HCT116 (cell line): Measurements from ENCODE around the gene FNDC1. TPM values are rescaled to one million over a fixed set of nuclear protein-coding genes. Genes with fewer than 3 reads are reported as not detected.

Experiments
- ATAC-seq: fragments of 200-7000 bp; cut with Tn5 transposase; 2 replicates; pipeline ENCODE4 v1.9.1; 2020; ENCODE audit warnings: mild to moderate bottlenecking, moderate library complexity
- BruUV-seq: library from RNA; stranded (reverse); fragments of 400-500 nt; replicated peaks from 2 replicates; lab custom pipeline; 2021; lab: Mats Ljungman, UMichigan
- CTCF ChIA-PET: fragments of 300-600 bp; sonication (Branson Sonifier 250); formaldehyde crosslinking; loops from one replicate; lab custom pipeline; 2021; ENCODE audit warnings: antibody characterized with exemption; lab: Charles Lee
- POLR2A ChIA-PET: fragments of 300-600, 350-600 bp; sonication (Branson Sonifier 250); formaldehyde crosslinking; loops from one replicate; lab custom pipeline; 2021; ENCODE audit warnings: antibody characterized with exemption; lab: Charles Lee
- RAD21 ChIA-PET, 2 experiments: fragments of 300-600 bp; sonication (Branson Sonifier 250); formaldehyde crosslinking; loops; one replicate each; lab custom pipeline; 2023; ENCODE audit warnings: low total read pairs in 2 of 2; ENCODE audit not compliant: uncharacterized antibody in 2 of 2, unreplicated experiment in 2 of 2, low non-redundant PET in 1 of 2; lab: Charles Lee
- DNase-seq: peaks from one replicate; pipeline ENCODE4 v3.0.0-alpha.2; 2010; ENCODE audit warnings: low read depth, low spot score
- H2AFZ ChIP-seq: fragments of 200-600 bp; shearing (Covaris generic), sonication (generic); 2 replicates; pipeline ENCODE4 v1.6.1; 2017; ENCODE audit warnings: low read depth, mixed run types, mixed read lengths, antibody characterized with exemption, low read length; ENCODE audit not compliant: poor library complexity, severe bottlenecking
- H3K27ac ChIP-seq: 2 replicates; pipeline ENCODE4 v1.5.1; 2012; ENCODE audit warnings: low read depth, low read length
- H3K27me3 ChIP-seq: fragments of 200-600 bp; sonication (generic); 2 replicates; pipeline ENCODE4 v1.6.1; 2016; ENCODE audit warnings: mixed run types, low read length, mixed read lengths; ENCODE audit not compliant: insufficient read depth
- H3K36me3 ChIP-seq, 2 experiments: fragments of 200-500 bp in 1 of 2; fragments of 200-600 bp in 1 of 2; sonication (Bioruptor generic) in 1 of 2; sonication (generic) in 1 of 2; 2 replicates each; pipeline versions ENCODE4 v1.5.1 to v1.6.1; 2014 to 2016; ENCODE audit warnings: low read length in 2 of 2, inconsistent platforms in 1 of 2, mixed read lengths in 1 of 2, mixed run types in 1 of 2; ENCODE audit not compliant: insufficient read depth in 2 of 2, control insufficient read depth in 1 of 2
- H3K4me1 ChIP-seq, 2 experiments: fragments of 200-600 bp in 1 of 2; sonication (generic) in 1 of 2; 2 replicates each; pipeline versions ENCODE4 v1.5.1 to v1.6.1; 2012 to 2017; ENCODE audit warnings: low read length in 2 of 2, inconsistent platforms in 1 of 2, mild to moderate bottlenecking in 1 of 2, mixed read lengths in 1 of 2, mixed run types in 1 of 2, moderate library complexity in 1 of 2; ENCODE audit not compliant: insufficient read depth in 2 of 2, control insufficient read depth in 1 of 2
- H3K4me2 ChIP-seq: fragments of 200-600 bp; sonication (generic); 2 replicates; pipeline ENCODE4 v1.6.1; 2017; ENCODE audit warnings: mixed run types, low read length, mixed read lengths
- H3K4me3 ChIP-seq, 2 experiments: fragments of 200-600 bp in 1 of 2; sonication (generic) in 1 of 2; replicated peaks in 1 of 2; 2 replicates each; pipeline ENCODE4 v1.5.1; 2011 to 2016; ENCODE audit warnings: low read length in 2 of 2, control low read depth in 1 of 2, low read depth in 1 of 2, mild to moderate bottlenecking in 1 of 2, mixed read lengths in 1 of 2, mixed run types in 1 of 2
- H3K79me2 ChIP-seq: fragments of 200-600 bp; sonication (generic); 2 replicates; pipeline ENCODE4 v1.6.1; 2017; ENCODE audit warnings: mild to moderate bottlenecking, mixed run types, low read length, moderate library complexity, mixed read lengths; ENCODE audit not compliant: insufficient read depth
- H3K9ac ChIP-seq: fragments of 200-600 bp; sonication (generic); 2 replicates; pipeline ENCODE4 v1.6.1; 2016; ENCODE audit warnings: low read length, mixed read lengths
- H3K9me2 ChIP-seq: fragments of 200-600 bp; sonication (generic), shearing (Covaris generic); 2 replicates; pipeline ENCODE4 v1.6.1; 2017; ENCODE audit warnings: mixed run types, mild to moderate bottlenecking, moderate library complexity; ENCODE audit not compliant: insufficient read depth
- H3K9me3 ChIP-seq, 2 experiments: fragments of 200-500 bp in 1 of 2; fragments of 200-600 bp in 1 of 2; sonication (Bioruptor generic) in 1 of 2; sonication (generic) in 1 of 2; 2 replicates each; pipeline ENCODE4 v1.6.1; 2014 to 2017; ENCODE audit warnings: low read length in 2 of 2, mixed read lengths in 2 of 2, inconsistent platforms in 1 of 2, low read depth in 1 of 2, mild to moderate bottlenecking in 1 of 2, mixed run types in 1 of 2, moderate library complexity in 1 of 2; ENCODE audit not compliant: control insufficient read depth in 1 of 2, insufficient read depth in 1 of 2
- H4K20me1 ChIP-seq: fragments of 200-600 bp; sonication (generic), shearing (Covaris generic); 2 replicates; pipeline ENCODE4 v1.6.1; 2017; ENCODE audit warnings: mixed run types, mild to moderate bottlenecking, moderate library complexity; ENCODE audit not compliant: insufficient read depth
- FOSL1 ChIP-seq: IDR thresholded peaks from 2 replicates; pipeline ENCODE4 v1.6.1; 2012; ENCODE audit warnings: low read depth
- SRF ChIP-seq: IDR thresholded peaks from 2 replicates; pipeline ENCODE4 v1.6.1; 2012; ENCODE audit warnings: low read depth
- TCF7L2 ChIP-seq: IDR thresholded peaks from 2 replicates; pipeline ENCODE4 v1.7.0; 2011; ENCODE audit warnings: borderline replicate concordance, inconsistent platforms; ENCODE audit not compliant: insufficient read depth, insufficient read length; ENCODE audit errors: extremely low read depth
- ZNF274 ChIP-seq: fragments of 200-500 bp; sonication (Bioruptor generic); IDR thresholded peaks from 2 replicates; pipeline ENCODE4 v1.6.1; 2014; ENCODE audit warnings: mild to moderate bottlenecking, low read depth, low read length, inconsistent platforms
- intact Hi-C: fragments of 100-400 bp; cut with micrococcal nuclease; formaldehyde crosslinking; loops from 2 replicates; pipeline ENCODE4 v1.10.0; 2022
- total RNA-seq: library from RNA; stranded (reverse); gene quantifications from one replicate; pipeline ENCODE4 v1.2.1, GENCODE V29; 2021; ENCODE audit not compliant: unreplicated experiment
- TF ChIP-seq, protein P1 (sequence below): IDR thresholded peaks from 2 replicates; pipeline ENCODE4 v1.6.1; 2011; ENCODE audit warnings: mild to moderate bottlenecking, low read length, moderate library complexity; ENCODE audit not compliant: insufficient replicate concordance; ENCODE audit errors: extremely low read depth
- TF ChIP-seq, protein P2 (sequence below), 3 experiments: fragments of 200-600 bp in 1 of 3; sonication (generic) in 1 of 3; IDR thresholded peaks in 2 of 3; conservative IDR thresholded peaks in 1 of 3; 2 replicates each; pipeline ENCODE4 v1.5.1; 2012 to 2017; ENCODE audit warnings: low read depth in 2 of 3, low read length in 2 of 3, antibody characterized with exemption in 1 of 3, borderline replicate concordance in 1 of 3, control low read depth in 1 of 3, mild to moderate bottlenecking in 1 of 3, mixed read lengths in 1 of 3, mixed run types in 1 of 3, moderate library complexity in 1 of 3; ENCODE audit not compliant: insufficient read depth in 1 of 3

FNDC1 gene
- total RNA-seq, 1 experiment from 2014 or later: 0.07 TPM

DNA sequence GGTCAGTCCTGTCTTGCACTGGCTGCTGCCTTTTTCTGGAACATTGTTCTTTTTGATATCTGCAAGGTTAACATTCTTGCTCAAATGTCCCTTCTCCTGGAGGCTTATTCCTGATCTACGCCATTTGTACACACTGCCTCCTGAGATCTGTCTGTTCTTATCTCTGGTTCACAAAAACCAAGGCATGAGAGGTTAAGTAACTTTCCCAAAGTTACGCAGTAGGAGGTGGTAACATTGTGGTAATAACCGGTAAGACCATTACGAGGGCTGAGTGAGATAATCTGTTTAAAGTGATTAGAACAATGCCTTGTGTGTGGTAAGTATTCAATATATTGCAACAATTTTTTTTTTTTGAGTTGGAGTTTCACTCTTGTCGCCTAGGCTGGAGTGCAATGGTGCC is 132.1 kb downstream of the FNDC1 start:
- Histone ChIP-seq H3K4me1 (no peaks in the 10 kb centered on the region), H3K9me2 (no peaks in the 10 kb centered on the region), H3K9me3 (no peaks in the 10 kb centered on the region), H3K4me2 (no peak overlapping the region), H3K9ac (no peak overlapping the region), H3K79me2 (no peaks in the 10 kb centered on the region), H4K20me1 (no peaks in the 10 kb centered on the region)
- no peak for ATAC-seq
- POLR2A ChIA-PET: no interaction called here
- BruUV-seq: no TSS peak
- no peak for TF ChIP-seq FOSL1
- TF ChIP-seq, protein P1, sequence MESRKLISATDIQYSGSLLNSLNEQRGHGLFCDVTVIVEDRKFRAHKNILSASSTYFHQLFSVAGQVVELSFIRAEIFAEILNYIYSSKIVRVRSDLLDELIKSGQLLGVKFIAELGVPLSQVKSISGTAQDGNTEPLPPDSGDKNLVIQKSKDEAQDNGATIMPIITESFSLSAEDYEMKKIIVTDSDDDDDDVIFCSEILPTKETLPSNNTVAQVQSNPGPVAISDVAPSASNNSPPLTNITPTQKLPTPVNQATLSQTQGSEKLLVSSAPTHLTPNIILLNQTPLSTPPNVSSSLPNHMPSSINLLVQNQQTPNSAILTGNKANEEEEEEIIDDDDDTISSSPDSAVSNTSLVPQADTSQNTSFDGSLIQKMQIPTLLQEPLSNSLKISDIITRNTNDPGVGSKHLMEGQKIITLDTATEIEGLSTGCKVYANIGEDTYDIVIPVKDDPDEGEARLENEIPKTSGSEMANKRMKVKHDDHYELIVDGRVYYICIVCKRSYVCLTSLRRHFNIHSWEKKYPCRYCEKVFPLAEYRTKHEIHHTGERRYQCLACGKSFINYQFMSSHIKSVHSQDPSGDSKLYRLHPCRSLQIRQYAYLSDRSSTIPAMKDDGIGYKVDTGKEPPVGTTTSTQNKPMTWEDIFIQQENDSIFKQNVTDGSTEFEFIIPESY: no peak
- no peak for TF ChIP-seq SRF
- TF ChIP-seq, protein P2, sequence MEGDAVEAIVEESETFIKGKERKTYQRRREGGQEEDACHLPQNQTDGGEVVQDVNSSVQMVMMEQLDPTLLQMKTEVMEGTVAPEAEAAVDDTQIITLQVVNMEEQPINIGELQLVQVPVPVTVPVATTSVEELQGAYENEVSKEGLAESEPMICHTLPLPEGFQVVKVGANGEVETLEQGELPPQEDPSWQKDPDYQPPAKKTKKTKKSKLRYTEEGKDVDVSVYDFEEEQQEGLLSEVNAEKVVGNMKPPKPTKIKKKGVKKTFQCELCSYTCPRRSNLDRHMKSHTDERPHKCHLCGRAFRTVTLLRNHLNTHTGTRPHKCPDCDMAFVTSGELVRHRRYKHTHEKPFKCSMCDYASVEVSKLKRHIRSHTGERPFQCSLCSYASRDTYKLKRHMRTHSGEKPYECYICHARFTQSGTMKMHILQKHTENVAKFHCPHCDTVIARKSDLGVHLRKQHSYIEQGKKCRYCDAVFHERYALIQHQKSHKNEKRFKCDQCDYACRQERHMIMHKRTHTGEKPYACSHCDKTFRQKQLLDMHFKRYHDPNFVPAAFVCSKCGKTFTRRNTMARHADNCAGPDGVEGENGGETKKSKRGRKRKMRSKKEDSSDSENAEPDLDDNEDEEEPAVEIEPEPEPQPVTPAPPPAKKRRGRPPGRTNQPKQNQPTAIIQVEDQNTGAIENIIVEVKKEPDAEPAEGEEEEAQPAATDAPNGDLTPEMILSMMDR (IDR thresholded peaks at IDR 0.05 in 2 of 3, conservative IDR thresholded peaks at IDR 0.05 in 1 of 3; ENCODE audit: borderline replicate concordance in 1 of 3, insufficient read depth in 1 of 3, low read depth in 2 of 3, low read length in 2 of 3): no peak
- no peak for TF ChIP-seq ZNF274
- TF ChIP-seq TCF7L2: no peak
- TF ChIP-seq, all 23 proteins: peak for 0
- no peak for DNase-seq
- intact Hi-C loops: no loop called here
- H3K4me3 ChIP-seq: no peak overlapping the region
- ChIA-PET CTCF (no interaction called here), RAD21 (no interaction called here)
- H3K27me3 ChIP-seq: peaks cover 20% of the 10 kb centered on the region
- H2AFZ ChIP-seq: no peak overlapping the region
- no peak overlapping the region for H3K27ac ChIP-seq
- H3K36me3 ChIP-seq: no peaks in the 10 kb centered on the region
